ENCODE measurements around the gene PRPF38B. TPM values are rescaled to one million over a fixed set of nuclear protein-coding genes. Genes with fewer than 3 reads are reported as not detected.
A peak's percentile ranks its signal among the peaks of the same experiment; 100 is the strongest.

The PRPF38B gene
- total RNA-seq, 2 experiments from 2014 or later = 50.4 to 52.2 TPM

DNA sequence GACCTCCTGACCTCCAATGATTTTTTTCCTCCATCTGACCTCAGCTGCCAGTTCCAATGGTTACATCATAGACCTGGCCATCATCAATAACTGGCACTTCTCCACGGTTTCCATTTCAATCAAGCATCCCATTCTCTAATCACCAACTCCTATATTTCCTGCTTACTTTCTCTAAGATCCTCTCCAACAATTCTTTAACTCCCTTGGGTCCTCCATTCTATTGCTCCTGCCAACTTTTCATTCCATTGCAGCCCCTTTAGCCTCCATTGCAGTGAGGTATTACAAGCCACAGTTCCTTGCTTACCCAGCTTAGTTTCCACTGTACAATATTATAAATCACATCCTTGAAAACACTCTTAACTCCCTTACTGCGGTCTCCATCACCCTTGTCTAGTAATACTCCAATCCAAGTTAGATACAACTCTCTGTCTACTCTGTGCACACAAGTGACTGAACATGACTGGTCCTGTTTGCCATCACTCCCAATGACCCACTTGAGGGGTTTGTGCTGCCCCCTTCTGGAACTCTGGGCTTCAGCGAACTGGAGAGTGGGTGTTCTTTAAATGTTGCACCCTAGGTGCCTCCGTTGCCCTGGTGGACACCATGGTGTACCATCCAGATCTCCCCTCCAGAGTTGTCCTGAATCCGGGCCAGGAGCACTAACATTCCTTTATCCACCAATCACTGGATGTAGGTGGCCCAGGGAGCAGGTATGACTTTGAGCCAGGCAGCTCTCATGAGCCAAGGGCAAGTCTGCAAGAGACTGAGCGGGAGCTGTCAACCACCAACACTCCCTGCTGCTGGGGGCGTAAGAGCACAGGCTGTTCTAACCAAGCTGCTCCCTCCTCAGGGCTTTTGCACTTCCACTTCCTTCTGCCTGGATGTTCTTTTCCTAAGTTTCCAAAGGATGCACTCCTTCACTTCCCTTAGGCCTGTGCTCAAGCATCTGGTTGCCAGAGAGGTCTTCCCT, 16.9 kb downstream of the PRPF38B start:
- H3K4me3 Mint-ChIP-seq = no peak overlapping the region
- H3K27ac Mint-ChIP-seq = no peak overlapping the region
- peaks cover 11% of the 10 kb centered on the region for H3K4me1 Mint-ChIP-seq (ENCODE audit: low read depth)
- intact Hi-C loops (cut with micrococcal nuclease) = loop anchor here (1.0 to 2.0 kb wide), 3 partner anchors 64 to 197 kb away; partner anchors contain the start of gene EEIG2
- CTCF ChIA-PET = interaction anchor here (0.9 to 1.7 kb wide), 7 partner anchors 11 to 147 kb away, joined by 3 to 8 read pairs (median 3); partner anchors contain the start of gene PRPF38B
- no peaks in the 10 kb centered on the region for H3K36me3 Mint-ChIP-seq (ENCODE audit: low read depth)
- H3K9me3 Mint-ChIP-seq = no peaks in the 10 kb centered on the region
- no peaks in the 10 kb centered on the region for H3K27me3 Mint-ChIP-seq (ENCODE audit: low read depth)
- DNase-seq = peak; percentile 81

DNA sequence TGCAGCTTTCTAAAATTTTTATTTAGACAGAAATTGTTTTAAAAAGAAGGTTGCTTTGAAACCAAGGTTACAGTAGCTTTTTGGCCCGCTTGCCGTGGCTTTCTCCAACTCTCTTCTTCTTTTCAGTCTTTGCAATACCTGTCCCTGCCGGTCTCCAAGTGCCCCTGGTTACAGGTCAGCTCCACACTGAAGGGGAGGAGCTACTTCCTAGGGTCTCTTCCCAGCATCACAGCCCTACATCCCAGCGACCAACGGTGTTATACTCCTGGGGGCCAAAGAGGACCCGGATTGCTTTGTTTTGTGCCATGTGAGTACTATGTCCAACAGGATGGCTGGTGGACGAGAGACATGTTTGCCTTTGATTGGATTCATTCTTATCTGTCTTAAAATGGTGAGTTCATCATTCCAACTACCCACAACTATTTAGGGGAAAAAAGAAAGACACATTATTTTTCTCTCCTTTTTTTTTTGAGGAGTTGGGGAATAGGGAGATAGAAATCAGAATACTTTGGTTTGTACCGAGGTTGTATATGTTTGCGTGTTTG, 20.6 kb downstream of the PRPF38B start, which contains the start of gene FNDC7:
Gene FNDC7 (plus strand): TSS at position 303 of the 545 bp plus-strand sequence. CDS start 26 bp downstream, at position 329.
- no peaks in the 10 kb centered on the region for H3K36me3 Mint-ChIP-seq (ENCODE audit: low read depth)
- no peaks in the 10 kb centered on the region for H3K27me3 Mint-ChIP-seq (ENCODE audit: low read depth)
- intact Hi-C loops (cut with micrococcal nuclease) = no loop called here
- H3K4me1 Mint-ChIP-seq (ENCODE audit: low read depth) = no peaks in the 10 kb centered on the region
- no peaks in the 10 kb centered on the region for H3K9me3 Mint-ChIP-seq
- H3K27ac Mint-ChIP-seq = no peak within 1 kb of the TSS
- no peak for DNase-seq
- CTCF ChIA-PET = interaction anchor here (0.6 kb wide), 2 partner anchors 55 to 56 kb away, joined by 4 to 5 read pairs; no protein-coding TSS in a partner anchor
- H3K4me3 Mint-ChIP-seq = no peak within 1 kb of the TSS

- Mint-ChIP-seq H3K36me3 (ENCODE audit: low read depth) (no peaks in the 10 kb centered on the region), H3K4me3 (no peak overlapping the region), H3K4me1 (ENCODE audit: low read depth) (no peaks in the 10 kb centered on the region), H3K9me3 (no peaks in the 10 kb centered on the region), H3K27ac (no peak overlapping the region), H3K27me3 (ENCODE audit: low read depth) (no peaks in the 10 kb centered on the region)
- CTCF ChIA-PET = no interaction called here
- no peak for DNase-seq
- intact Hi-C loops (cut with micrococcal nuclease) = no loop called here
Observed at GRCh38 chr1:108715932-108716331, 23.8 kb downstream of the PRPF38B start.

GRCh38 chr1:108716437-108717230, 24.5 kb downstream of the PRPF38B start:
- Mint-ChIP-seq H3K9me3 (no peaks in the 10 kb centered on the region), H3K4me1 (ENCODE audit: low read depth) (no peaks in the 10 kb centered on the region), H3K4me3 (no peak overlapping the region), H3K36me3 (ENCODE audit: low read depth) (no peaks in the 10 kb centered on the region), H3K27me3 (ENCODE audit: low read depth) (no peaks in the 10 kb centered on the region), H3K27ac (no peak overlapping the region)
- no peak for DNase-seq
- CTCF ChIA-PET = interaction anchor here (1.0 kb wide), 1 partner anchor 194 kb away, joined by 3 read pairs; no protein-coding TSS in a partner anchor
- intact Hi-C loops (cut with micrococcal nuclease) = no loop called here

DNA sequence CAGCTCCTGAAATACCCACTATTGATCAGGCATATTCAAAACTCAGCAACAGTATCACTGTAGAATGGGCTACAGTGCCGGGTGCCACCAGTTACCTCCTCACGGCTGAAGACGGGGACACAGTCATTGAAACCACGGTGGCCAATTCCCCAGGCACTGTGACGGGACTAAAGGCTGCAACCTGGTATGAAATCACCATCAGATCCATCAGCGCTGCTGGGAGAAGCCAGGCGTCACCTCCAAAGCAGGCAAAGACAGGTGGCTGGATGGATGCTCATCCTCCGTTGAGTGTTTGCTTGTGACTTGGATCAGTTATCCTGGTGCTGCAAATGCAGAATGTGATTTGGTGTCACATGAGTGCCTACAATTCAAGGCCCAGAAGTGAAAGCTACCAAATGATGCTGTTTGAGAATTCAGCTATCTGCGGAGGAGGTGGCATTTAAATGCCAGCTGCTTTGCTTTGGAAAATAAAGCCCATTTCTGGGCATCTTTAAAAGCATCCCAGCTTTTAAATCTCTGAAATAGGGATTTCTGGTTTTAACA, 25.7 kb downstream of the PRPF38B start:
- H3K27me3 Mint-ChIP-seq (ENCODE audit: low read depth) = no peaks in the 10 kb centered on the region
- intact Hi-C loops (cut with micrococcal nuclease) = no loop called here
- H3K36me3 Mint-ChIP-seq (ENCODE audit: low read depth) = no peaks in the 10 kb centered on the region
- H3K9me3 Mint-ChIP-seq = no peaks in the 10 kb centered on the region
- no peak overlapping the region for H3K4me3 Mint-ChIP-seq
- no peak overlapping the region for H3K27ac Mint-ChIP-seq
- CTCF ChIA-PET = no interaction called here
- no peak for DNase-seq
- no peaks in the 10 kb centered on the region for H3K4me1 Mint-ChIP-seq (ENCODE audit: low read depth)

- Mint-ChIP-seq H3K9me3 (no peaks in the 10 kb centered on the region), H3K36me3 (ENCODE audit: low read depth) (no peaks in the 10 kb centered on the region), H3K27ac (no peak overlapping the region), H3K27me3 (ENCODE audit: low read depth) (no peaks in the 10 kb centered on the region), H3K4me3 (no peak overlapping the region), H3K4me1 (ENCODE audit: low read depth) (no peaks in the 10 kb centered on the region)
- CTCF ChIA-PET = no interaction called here
- DNase-seq = no peak
- intact Hi-C loops (cut with micrococcal nuclease) = no loop called here
Observed at GRCh38 chr1:108718927-108719655, 27.0 kb downstream of the PRPF38B start.

DNA sequence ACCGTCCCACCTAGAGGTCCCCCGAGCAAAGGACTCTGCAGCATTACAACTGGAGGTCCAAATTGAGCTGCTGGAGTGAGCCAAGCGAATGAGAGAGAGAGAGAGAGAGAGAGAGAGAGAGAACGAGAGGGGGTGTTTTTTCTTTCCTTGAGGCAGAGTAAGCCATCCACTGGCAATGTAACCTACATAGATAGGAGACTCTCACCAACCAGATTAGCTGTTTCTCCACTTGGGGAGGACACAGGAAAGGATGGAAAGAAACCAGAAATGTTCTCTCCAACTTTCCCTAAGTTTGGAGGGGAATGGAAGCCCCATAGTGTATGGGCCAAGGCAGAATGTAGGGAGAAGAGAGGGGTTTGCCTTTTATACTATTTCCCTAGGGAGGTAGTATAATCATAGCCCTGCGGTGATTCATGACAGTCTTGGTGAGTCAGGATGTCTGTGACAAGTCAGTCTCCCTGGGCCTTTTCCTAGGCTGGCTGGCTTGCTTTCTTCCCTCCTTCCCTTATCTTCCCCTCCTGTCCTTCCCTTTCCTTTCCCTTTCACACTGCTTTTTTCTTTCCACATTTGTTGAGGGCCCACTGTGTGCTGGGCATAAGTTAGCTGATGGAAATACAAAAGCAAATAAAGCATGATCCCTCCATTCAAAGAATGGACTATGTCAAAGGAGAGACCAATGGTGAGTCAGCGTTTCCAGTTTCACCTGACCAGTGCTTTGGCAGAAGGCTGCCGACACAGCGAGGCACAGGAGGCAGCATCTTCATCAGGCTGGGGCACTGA, 27.7 kb downstream of the PRPF38B start:
- intact Hi-C loops (cut with micrococcal nuclease) = no loop called here
- Mint-ChIP-seq H3K36me3 (ENCODE audit: low read depth) (no peaks in the 10 kb centered on the region), H3K4me1 (ENCODE audit: low read depth) (no peaks in the 10 kb centered on the region), H3K4me3 (no peak overlapping the region), H3K9me3 (no peaks in the 10 kb centered on the region), H3K27ac (no peak overlapping the region), H3K27me3 (ENCODE audit: low read depth) (no peaks in the 10 kb centered on the region)
- no peak for DNase-seq
- CTCF ChIA-PET = no interaction called here

DNA sequence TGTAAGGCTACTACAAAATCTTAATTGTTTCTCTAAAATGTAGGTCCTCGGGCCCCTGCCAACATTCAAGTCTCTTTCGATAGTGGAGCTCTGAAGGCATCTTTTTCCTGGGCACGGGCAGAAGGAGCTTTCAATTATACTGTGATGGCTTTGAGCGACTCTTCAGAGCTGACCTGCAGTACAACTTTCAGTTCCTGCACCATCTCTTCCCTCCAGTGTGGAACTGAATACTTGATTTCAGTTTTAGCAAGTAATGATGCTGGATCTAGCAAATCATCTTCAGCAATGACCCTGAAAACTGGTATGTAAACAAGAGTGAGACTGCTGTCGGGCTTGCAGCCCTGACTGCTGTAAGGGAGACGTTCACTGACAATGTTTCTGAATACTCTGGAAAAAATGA, 30.2 kb downstream of the PRPF38B start:
- no peaks in the 10 kb centered on the region for H3K36me3 Mint-ChIP-seq (ENCODE audit: low read depth)
- no peaks in the 10 kb centered on the region for H3K4me1 Mint-ChIP-seq (ENCODE audit: low read depth)
- no peaks in the 10 kb centered on the region for H3K9me3 Mint-ChIP-seq
- DNase-seq = no peak
- no peaks in the 10 kb centered on the region for H3K27me3 Mint-ChIP-seq (ENCODE audit: low read depth)
- CTCF ChIA-PET = no interaction called here
- intact Hi-C loops (cut with micrococcal nuclease) = no loop called here
- no peak overlapping the region for H3K27ac Mint-ChIP-seq
- no peak overlapping the region for H3K4me3 Mint-ChIP-seq

- H3K9me3 Mint-ChIP-seq = no peaks in the 10 kb centered on the region
- no peaks in the 10 kb centered on the region for H3K4me1 Mint-ChIP-seq (ENCODE audit: low read depth)
- no peaks in the 10 kb centered on the region for H3K27me3 Mint-ChIP-seq (ENCODE audit: low read depth)
- CTCF ChIA-PET = no interaction called here
- H3K36me3 Mint-ChIP-seq (ENCODE audit: low read depth) = no peaks in the 10 kb centered on the region
- H3K27ac Mint-ChIP-seq = no peak overlapping the region
- DNase-seq = no peak
- intact Hi-C loops (cut with micrococcal nuclease) = loop anchor here (2.0 kb wide), 1 partner anchor 21 kb away; the partner anchor contains the start of gene STXBP3
- no peak overlapping the region for H3K4me3 Mint-ChIP-seq
Observed at GRCh38 chr1:108725906-108726305, 33.8 kb downstream of the PRPF38B start.

- no peaks in the 10 kb centered on the region for H3K36me3 Mint-ChIP-seq (ENCODE audit: low read depth)
- intact Hi-C loops (cut with micrococcal nuclease) = no loop called here
Observed at GRCh38 chr1:108728327-108728923, 36.3 kb downstream of the PRPF38B start.

More at GRCh38 chr1:108728327-108728923, 36.3 kb downstream of the PRPF38B start:
- Mint-ChIP-seq H3K27me3 (ENCODE audit: low read depth) (no peaks in the 10 kb centered on the region), H3K4me1 (ENCODE audit: low read depth) (no peaks in the 10 kb centered on the region), H3K9me3 (no peaks in the 10 kb centered on the region), H3K4me3 (no peak overlapping the region), H3K27ac (no peak overlapping the region)
- CTCF ChIA-PET = interaction anchor here (1.0 kb wide), 1 partner anchor 19 kb away, joined by 3 read pairs; no protein-coding TSS in a partner anchor
- no peak for DNase-seq
